Activated CD8-positive, alpha-beta T cell treated with anti-CD3 and anti-CD28 coated beads, Interleukin-2, amount 10 ng/mL, durations not matched to agents 7 days and 5 days (primary cell): ENCODE measurements around the gene FYB1. TPM values are rescaled to one million over a fixed set of nuclear protein-coding genes. Genes with fewer than 3 reads are reported as not detected.

Experiments
- ATAC-seq: fragments of 150-1000 bp; cut with Tn5 transposase; one replicate; pipeline ENCODE4 v1.10.0; 2021; ENCODE audit warnings: moderate library complexity
- CTCF ChIA-PET: fragments of 350-600 bp; sonication (Branson Sonifier 250); formaldehyde crosslinking; loops from one replicate; lab custom pipeline; 2021; ENCODE audit warnings: antibody characterized with exemption; lab: Charles Lee
- POLR2A ChIA-PET: fragments of 350-600 bp; sonication (Branson Sonifier 250); formaldehyde crosslinking; loops from one replicate; lab custom pipeline; 2021; ENCODE audit warnings: antibody characterized with exemption; lab: Charles Lee
- DNase-seq: peaks from one replicate; pipeline ENCODE4 v3.0.0-alpha.2; 2020
- H3K27ac Mint-ChIP-seq: one replicate; pipeline ENCODE4 v1.8.0; 2021; ENCODE audit warnings: mild to moderate bottlenecking, mixed read lengths
- H3K27me3 Mint-ChIP-seq: one replicate; pipeline ENCODE4 v1.8.0; 2021; ENCODE audit warnings: low read depth, mixed read lengths
- H3K36me3 Mint-ChIP-seq: one replicate; pipeline ENCODE4 v1.8.0; 2021; ENCODE audit warnings: low read depth, mixed read lengths
- H3K4me1 Mint-ChIP-seq: one replicate; pipeline ENCODE4 v1.8.0; 2021; ENCODE audit warnings: low read depth, mixed read lengths
- H3K4me3 Mint-ChIP-seq: one replicate; pipeline ENCODE4 v1.8.0; 2021; ENCODE audit warnings: mild to moderate bottlenecking, mixed read lengths
- H3K9me3 Mint-ChIP-seq: one replicate; pipeline ENCODE4 v1.8.0; 2022; ENCODE audit warnings: mixed read lengths; ENCODE audit not compliant: insufficient read depth
- total RNA-seq, 2 experiments: library from RNA; stranded (reverse); gene quantifications; one replicate each; pipeline ENCODE4 v1.2.3, GENCODE V29; 2021

Gene FYB1
- total RNA-seq, 2 experiments from 2014 or later, result 198 to 215 TPM

DNA sequence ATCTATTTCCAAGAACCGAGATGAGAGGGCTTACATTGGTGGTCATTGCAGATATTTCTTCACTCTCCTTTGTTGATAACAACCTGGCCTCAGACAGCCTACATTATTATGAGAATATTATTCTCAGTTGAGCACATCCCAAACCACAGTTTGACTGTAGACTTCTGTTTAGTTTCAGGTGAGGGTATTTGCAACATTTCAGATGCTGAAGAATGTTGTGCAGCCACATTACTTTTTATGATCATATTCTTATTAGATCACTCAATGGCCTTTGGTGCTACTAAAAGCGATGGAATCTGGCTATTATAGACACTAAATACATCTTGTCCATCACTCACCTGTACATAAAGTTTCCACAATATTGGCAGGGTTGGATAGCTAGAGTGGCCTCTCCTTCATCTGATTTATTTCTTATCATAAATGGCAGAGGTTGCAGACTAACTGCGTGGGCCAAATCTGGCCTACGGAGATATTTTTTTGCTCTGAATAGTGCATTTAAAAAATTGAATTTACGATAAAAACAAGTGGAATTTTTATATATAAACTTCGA is 119.0 kb downstream of the FYB1 start:
- peaks cover 14% of the 10 kb centered on the region for H3K4me1 Mint-ChIP-seq
- ChIA-PET POLR2A (no interaction called here), CTCF (interaction anchor here (1.1 kb wide), 1 partner anchor 19 kb away, joined by 5 read pairs; no protein-coding TSS in a partner anchor)
- DNase-seq (no peak), ATAC-seq (no peak)
- H3K27ac Mint-ChIP-seq, result no peak overlapping the region
- peaks cover 28% of the 10 kb centered on the region for H3K36me3 Mint-ChIP-seq
- no peaks in the 10 kb centered on the region for H3K27me3 Mint-ChIP-seq
- H3K9me3 Mint-ChIP-seq, result no peaks in the 10 kb centered on the region
- no peak overlapping the region for H3K4me3 Mint-ChIP-seq

DNA sequence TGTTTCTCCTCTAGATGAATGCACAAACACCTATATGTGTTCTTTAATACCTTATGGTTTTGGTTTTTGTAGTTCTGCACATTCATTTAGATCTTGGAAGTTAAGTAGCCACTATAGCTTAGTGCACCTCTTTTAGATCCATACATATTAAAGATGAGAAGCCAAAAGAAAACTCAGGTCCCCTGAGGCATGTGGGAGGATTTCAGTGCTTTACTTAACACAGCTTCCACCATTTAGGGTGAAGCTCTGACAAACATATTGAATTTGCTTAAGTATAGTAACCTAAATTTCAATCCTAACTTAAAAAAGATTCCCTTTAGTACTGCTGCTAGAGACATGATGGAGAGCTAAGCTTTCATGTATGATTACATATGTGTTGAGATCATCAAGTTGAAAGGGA is 119.5 kb downstream of the FYB1 start:
- H3K4me3 Mint-ChIP-seq, result no peak overlapping the region
- POLR2A ChIA-PET, result no interaction called here
- CTCF ChIA-PET, result interaction anchor here (2.7 kb wide), 1 partner anchor 19 kb away, joined by 14 read pairs; no protein-coding TSS in a partner anchor
- ATAC-seq (no peak), DNase-seq (no peak)
- peaks cover 14% of the 10 kb centered on the region for H3K4me1 Mint-ChIP-seq
- no peaks in the 10 kb centered on the region for H3K27me3 Mint-ChIP-seq
- H3K9me3 Mint-ChIP-seq, result no peaks in the 10 kb centered on the region
- peaks cover 26% of the 10 kb centered on the region for H3K36me3 Mint-ChIP-seq
- H3K27ac Mint-ChIP-seq, result no peak overlapping the region

DNA sequence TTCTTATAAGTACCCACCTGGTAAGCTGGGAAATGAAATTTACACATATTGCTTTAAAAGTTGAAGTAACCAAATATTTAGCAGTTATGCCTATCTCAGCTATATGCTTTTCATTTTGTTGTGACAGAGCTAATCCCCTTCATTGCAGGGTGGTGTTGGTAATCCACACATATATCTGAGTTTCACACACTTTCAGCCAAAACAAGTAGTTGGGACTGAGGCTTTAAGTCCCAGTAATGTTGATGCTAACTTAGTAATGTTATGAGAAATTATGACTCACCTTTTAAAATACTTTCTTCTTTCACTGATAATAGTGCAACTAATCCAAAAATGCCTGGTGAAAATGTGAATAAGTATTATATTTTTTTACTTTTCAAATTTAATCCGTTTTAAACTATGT is 126.0 kb downstream of the FYB1 start:
- POLR2A ChIA-PET, result no interaction called here
- Mint-ChIP-seq H3K27ac (no peak overlapping the region), H3K27me3 (peaks cover 23% of the 10 kb centered on the region), H3K36me3 (no peaks in the 10 kb centered on the region), H3K4me1 (no peaks in the 10 kb centered on the region), H3K4me3 (no peak overlapping the region), H3K9me3 (no peaks in the 10 kb centered on the region)
- no peak for ATAC-seq
- CTCF ChIA-PET, result no interaction called here
- DNase-seq, result no peak

DNA sequence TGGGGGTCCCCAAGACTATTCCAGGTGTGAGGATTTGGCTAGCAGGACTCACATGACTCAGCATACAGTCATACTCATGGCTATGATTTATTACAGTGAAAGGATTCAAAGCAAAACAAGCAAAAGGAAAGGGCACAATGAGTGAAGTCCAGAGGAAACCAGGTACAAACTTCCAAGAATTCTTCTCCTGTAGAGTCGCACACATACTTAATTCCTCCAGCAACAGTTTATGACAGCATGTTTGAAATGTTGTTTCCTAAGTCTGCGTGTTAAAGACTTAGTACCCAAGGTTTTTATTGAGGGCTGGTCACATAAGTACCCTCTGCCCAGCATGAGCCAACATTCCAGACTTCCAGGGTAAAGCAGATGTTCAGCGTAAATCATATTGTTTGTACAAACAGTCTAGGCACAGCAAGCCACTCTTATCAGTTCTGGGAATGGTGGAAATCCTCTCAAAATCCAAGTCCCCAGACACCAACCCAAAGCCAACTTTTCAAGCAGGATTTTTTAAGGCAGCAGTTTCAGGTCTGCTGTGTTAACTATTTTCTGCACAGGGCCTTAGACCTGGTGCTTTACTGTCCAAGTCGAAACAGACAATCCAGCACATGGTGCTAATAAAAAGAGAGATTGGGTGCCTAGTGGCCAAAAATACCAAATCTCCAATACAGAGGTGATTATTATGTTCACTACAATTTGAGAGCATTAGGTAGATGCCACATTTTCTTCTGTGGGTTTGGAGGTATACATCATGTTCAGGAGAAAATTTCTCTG is 126.6 kb downstream of the FYB1 start:
- POLR2A ChIA-PET, result no interaction called here
- H3K36me3 Mint-ChIP-seq, result no peaks in the 10 kb centered on the region
- no peak for ATAC-seq
- H3K27ac Mint-ChIP-seq, result no peak overlapping the region
- DNase-seq, result no peak
- H3K4me3 Mint-ChIP-seq, result no peak overlapping the region
- no peaks in the 10 kb centered on the region for H3K9me3 Mint-ChIP-seq
- H3K4me1 Mint-ChIP-seq, result no peaks in the 10 kb centered on the region
- H3K27me3 Mint-ChIP-seq, result peaks cover 29% of the 10 kb centered on the region
- CTCF ChIA-PET, result interaction anchor here (4.1 kb wide), 1 partner anchor 12 kb away, joined by 14 read pairs; no protein-coding TSS in a partner anchor

DNA sequence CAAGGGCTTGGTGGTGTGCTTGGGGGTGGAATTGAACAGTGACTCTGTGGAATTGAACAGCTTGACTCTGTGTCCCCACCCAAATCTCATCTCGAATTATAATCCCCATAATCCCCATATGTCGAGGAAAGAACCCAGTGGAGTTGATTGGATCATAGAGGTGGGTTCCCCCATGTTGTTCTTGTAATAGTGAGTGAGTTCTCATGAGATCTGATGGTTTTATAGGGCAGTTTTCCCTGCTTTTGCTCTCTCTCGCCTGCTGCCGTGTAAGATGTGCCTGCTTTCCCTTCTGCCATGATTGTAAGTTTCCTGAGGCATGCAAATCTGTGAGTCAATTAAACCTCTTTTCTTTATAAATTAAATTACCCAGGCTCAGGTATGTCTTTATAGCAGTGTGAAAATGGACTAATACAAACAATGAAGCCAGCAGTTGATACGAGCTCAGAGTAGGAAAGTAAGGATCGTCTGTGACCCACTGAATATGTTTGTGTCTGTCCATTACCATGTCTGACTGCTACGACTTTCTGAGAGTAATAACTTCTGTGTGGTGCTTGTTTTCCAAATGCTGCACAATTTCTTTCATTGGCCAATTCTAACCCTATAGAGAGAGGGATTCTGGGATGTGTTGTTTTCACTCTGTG is 127.3 kb downstream of the FYB1 start:
- Mint-ChIP-seq H3K27me3 (peaks cover 31% of the 10 kb centered on the region), H3K27ac (no peak overlapping the region), H3K9me3 (no peaks in the 10 kb centered on the region), H3K36me3 (no peaks in the 10 kb centered on the region), H3K4me3 (no peak overlapping the region), H3K4me1 (peaks cover under 1% of the 10 kb centered on the region)
- ATAC-seq, result no peak
- ChIA-PET POLR2A (no interaction called here), CTCF (interaction anchor here (0.6 to 4.1 kb wide), 2 partner anchors 11 to 191 kb away, joined by 3 to 14 read pairs; no protein-coding TSS in a partner anchor)
- DNase-seq, result no peak

DNA sequence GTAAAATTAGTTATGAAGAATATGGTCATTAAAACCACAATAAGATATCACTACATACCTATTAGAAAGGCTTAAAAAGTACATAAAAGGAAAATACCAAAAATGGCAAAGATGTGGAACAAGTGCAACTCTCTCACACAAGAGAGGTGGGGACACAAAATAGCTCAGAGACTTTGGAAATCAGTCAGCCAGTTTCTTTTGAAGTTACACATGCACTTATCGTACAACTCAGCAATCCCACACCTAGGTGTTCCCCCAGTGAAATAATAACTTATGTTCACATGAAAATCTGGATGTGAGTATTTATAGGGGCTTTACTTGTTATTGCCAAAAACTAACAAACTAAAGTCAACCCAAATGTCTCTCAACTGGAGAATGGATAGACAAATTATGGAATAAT is 135.4 kb downstream of the FYB1 start:
- DNase-seq (no peak), ATAC-seq (no peak)
- Mint-ChIP-seq H3K4me1 (peaks cover 7% of the 10 kb centered on the region), H3K27me3 (peaks cover 32% of the 10 kb centered on the region), H3K4me3 (no peak overlapping the region), H3K27ac (no peak overlapping the region), H3K9me3 (no peaks in the 10 kb centered on the region), H3K36me3 (no peaks in the 10 kb centered on the region)
- ChIA-PET POLR2A (no interaction called here), CTCF (no interaction called here)

DNA sequence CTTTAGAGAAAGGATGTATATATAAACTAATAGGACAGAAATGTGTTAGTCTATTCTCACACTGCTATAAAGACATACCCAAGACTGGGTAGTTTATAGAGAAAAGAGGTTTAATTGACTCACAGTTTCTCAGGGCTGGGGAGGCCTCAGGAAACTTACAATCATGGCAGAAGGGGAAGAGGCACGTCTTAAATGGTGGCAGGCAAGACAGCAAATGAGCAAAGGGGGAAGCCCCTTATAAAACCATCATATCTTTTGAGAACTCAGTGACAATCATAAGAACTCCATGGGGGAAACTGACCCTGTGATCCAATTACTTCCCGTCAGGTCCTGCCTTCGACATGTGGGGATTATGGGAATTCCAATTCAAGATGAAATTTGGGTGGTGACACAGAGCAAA is 136.4 kb downstream of the FYB1 start:
- ATAC-seq, result no peak

DNA sequence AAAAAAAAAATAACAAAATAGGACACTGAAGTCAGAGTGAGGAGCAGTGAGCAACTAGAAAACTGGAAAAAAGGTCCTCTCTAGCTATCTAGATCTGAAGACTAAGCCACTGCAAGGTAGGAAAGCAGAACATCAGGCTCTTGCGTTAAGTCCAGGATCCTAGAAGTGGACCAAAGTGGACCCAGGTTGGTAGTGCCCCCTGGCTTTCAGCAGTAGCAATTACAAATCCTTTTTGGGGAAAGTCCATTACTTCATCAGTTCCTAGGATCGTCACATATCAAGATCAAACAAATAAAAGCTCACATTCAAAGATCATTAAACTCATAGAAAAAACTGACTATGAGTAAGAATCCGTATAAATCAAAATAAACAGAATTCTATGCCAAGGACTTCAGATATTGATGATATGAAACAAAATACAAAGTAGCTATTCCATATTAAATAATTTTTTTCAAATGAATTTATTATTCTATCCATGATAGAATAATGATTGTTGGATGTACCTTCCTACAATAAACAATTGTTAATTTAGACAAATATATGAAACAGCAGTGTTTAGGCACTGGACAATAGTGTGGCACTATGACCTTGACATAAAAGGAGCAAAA is 138.7 kb downstream of the FYB1 start:
- POLR2A ChIA-PET, result no interaction called here
- CTCF ChIA-PET, result interaction anchor here (0.7 to 4.1 kb wide), 53 partner anchors 9 to 639 kb away, joined by 3 to 22 read pairs (median 4); no protein-coding TSS in a partner anchor
- DNase-seq (peak; percentile 53), ATAC-seq (peak; percentile 47)
- Mint-ChIP-seq H3K4me1 (peaks cover 19% of the 10 kb centered on the region), H3K27ac (no peak overlapping the region), H3K27me3 (peaks cover 29% of the 10 kb centered on the region), H3K4me3 (no peak overlapping the region), H3K36me3 (no peaks in the 10 kb centered on the region), H3K9me3 (no peaks in the 10 kb centered on the region)

More for the DNA sequence above, 136.4 kb downstream of the FYB1 start:
- Mint-ChIP-seq H3K4me1 (peaks cover 7% of the 10 kb centered on the region), H3K4me3 (no peak overlapping the region), H3K9me3 (no peaks in the 10 kb centered on the region), H3K36me3 (no peaks in the 10 kb centered on the region), H3K27me3 (peaks cover 27% of the 10 kb centered on the region), H3K27ac (no peak overlapping the region)
- CTCF ChIA-PET, result no interaction called here
- DNase-seq, result no peak
- POLR2A ChIA-PET, result no interaction called here

DNA sequence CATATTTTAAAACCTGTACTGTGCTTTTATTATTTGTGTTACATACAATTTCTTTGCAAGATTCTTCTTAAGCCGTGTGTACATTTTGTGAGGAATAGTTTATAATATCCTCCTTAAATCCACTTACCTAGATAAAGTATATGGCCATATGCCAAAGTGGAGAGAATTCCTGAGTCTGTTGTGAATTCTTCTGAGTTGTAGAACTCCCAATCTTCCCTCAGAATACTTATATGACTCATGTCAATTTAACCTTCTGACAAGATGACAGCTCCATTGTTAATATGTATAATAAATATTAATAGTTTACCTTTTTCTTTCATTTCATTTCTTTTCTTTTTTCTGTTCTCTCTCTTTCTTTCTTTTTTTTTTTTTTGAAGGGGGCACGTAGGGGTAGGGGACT is 139.2 kb downstream of the FYB1 start:
- ATAC-seq (no peak), DNase-seq (no peak)
- peaks cover 23% of the 10 kb centered on the region for H3K4me1 Mint-ChIP-seq
- H3K27ac Mint-ChIP-seq, result no peak overlapping the region
- POLR2A ChIA-PET, result no interaction called here
- H3K9me3 Mint-ChIP-seq, result no peaks in the 10 kb centered on the region
- no peak overlapping the region for H3K4me3 Mint-ChIP-seq
- H3K36me3 Mint-ChIP-seq, result no peaks in the 10 kb centered on the region
- CTCF ChIA-PET, result interaction anchor here (1.0 to 4.1 kb wide), 20 partner anchors 8 to 639 kb away, joined by 3 to 22 read pairs (median 8); no protein-coding TSS in a partner anchor
- peaks cover 29% of the 10 kb centered on the region for H3K27me3 Mint-ChIP-seq

DNA sequence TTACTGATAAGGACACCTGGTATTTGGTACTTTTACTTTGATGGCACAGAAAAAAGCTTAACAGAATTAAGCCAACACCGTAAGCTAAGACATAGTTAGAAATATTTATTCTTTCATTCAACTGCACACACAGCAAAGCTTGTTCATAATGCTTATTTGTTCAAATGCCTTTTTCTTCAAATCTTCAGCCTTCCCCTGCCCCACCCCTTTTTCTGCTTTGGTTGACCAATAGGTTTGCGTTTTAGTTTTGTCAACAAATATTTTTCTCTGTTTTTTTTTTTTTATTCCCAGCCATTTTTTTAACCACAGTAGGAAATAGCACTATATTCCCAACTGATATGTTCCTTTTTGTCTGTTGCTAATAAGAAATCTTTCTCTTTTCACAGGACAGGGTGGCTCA is 140.2 kb downstream of the FYB1 start:
- H3K4me1 Mint-ChIP-seq, result peaks cover 23% of the 10 kb centered on the region
- DNase-seq, result no peak
- ChIA-PET CTCF (interaction anchor here (0.8 to 4.1 kb wide), 4 partner anchors 68 to 138 kb away, joined by 3 to 22 read pairs (median 14); no protein-coding TSS in a partner anchor), POLR2A (no interaction called here)
- no peaks in the 10 kb centered on the region for H3K9me3 Mint-ChIP-seq
- H3K36me3 Mint-ChIP-seq, result no peaks in the 10 kb centered on the region
- no peak for ATAC-seq
- peaks cover 29% of the 10 kb centered on the region for H3K27me3 Mint-ChIP-seq
- H3K27ac Mint-ChIP-seq, result no peak overlapping the region
- H3K4me3 Mint-ChIP-seq, result no peak overlapping the region

DNA sequence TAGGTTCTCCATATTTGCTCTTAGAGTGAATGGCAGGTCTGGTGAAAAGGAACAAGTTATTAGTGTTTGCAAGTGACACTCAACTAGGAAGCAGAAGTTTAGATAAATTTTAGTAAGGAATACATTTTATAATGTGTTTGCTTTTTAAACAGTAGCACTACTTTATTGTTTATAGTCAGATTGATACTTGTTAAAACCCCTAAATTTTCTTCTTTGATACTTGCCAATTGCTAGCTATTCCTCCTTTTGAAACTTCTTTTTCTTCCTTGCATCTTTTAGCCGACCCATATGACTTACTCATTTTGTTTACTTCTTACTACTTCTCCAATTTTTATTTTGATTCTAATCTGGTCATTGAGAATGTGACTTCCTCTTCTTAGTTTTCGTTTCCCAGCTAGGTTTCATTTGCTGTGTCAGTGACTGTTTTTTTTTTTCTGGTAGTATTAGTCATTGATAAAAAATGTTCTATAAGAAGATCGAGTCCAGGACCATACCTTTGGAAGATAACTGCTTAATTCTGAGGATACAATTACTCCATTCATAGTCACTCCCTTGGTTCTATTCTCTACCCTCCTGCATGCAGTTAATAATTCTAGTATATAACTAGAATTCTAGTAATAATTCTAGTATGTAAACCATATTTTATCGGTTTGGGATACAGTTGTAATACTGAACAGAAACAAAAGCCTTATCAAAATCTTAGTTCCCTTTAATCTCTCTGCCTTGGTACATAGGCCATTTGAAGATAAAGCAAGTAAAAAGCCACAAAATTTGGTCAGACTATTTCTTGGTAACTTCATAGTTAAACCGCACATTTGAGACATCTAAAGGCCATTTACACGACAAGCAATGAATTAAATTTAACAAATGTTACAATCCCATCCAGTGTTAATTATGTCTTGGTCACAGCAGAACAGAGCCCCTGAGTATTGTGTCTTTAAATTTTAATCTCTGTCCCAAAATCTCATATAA is 142.3 kb downstream of the FYB1 start:
- ChIA-PET POLR2A (no interaction called here), CTCF (interaction anchor here (0.7 kb wide), 1 partner anchor 9 kb away, joined by 3 read pairs; no protein-coding TSS in a partner anchor)
- DNase-seq (no peak), ATAC-seq (no peak)
- Mint-ChIP-seq H3K27ac (peak overlapping the region; percentile 14), H3K27me3 (peaks cover 21% of the 10 kb centered on the region), H3K4me3 (peak overlapping the region; percentile 38), H3K36me3 (peaks cover 9% of the 10 kb centered on the region), H3K9me3 (no peaks in the 10 kb centered on the region), H3K4me1 (peaks cover 27% of the 10 kb centered on the region)
